ENCODE data around the gene MAPK8IP1.
A peak's percentile ranks its signal among the peaks of the same experiment; 100 is the strongest.
"Not testable (repeated sequence)": the region's sequence is repeated elsewhere in the genome, so short reads cannot be mapped to it uniquely, and the experiment has no call there.

Gene MAPK8IP1

DNA sequence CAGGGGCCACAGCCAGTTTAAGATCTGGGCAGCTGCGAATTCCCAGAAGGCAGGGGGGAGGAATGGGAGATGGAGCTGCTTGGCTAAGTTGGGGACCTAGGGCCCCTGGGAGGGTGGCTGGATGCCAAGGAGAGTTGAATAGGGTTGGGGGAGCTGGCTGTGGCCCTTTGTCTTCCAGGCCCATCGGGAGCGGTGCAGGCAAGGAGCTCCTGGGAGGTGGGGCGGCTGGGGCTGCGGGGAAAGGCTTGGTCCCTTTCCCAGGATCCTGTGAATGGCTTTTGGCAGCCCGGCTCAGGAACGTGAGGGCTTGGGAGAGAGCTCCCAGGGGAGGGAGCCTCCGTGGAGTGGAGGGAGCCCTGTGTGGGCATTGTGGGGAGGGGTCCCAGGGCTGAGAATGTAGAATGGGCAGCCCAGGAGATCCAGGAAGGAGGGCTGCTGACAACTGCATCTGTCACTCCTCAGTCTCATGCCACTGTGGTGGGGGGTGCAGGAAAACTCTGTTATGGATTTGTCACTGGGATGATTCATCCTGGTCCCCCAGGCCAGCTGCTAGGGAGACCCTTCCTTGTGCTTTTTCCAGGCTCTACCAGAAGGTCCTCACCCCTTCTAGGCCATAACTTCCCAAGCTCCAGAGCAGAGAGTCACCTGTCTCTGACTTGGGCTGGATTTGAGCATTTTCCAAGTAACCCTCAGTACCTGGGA lies 15.6 kb downstream of the MAPK8IP1 start:
- Mint-ChIP-seq H3K4me1 (ENCODE audit: low read depth in 2 of 2) (peaks cover 7 to 16% of the 10 kb centered on the region in 2 donors), H3K27ac (peak overlapping the region in 1 of 2 donors; percentile 42), H3K27me3 (peaks cover 4 to 22% of the 10 kb centered on the region in 2 donors), H3K9me3 (no peaks in the 10 kb centered on the region), H3K4me3 (peak overlapping the region; percentile 65 to 73), H3K36me3 (ENCODE audit: insufficient read depth) (peaks cover 12% of the 10 kb centered on the region)
- ATAC-seq (replicated peaks): no peak
- no peak for DNase-seq

DNA sequence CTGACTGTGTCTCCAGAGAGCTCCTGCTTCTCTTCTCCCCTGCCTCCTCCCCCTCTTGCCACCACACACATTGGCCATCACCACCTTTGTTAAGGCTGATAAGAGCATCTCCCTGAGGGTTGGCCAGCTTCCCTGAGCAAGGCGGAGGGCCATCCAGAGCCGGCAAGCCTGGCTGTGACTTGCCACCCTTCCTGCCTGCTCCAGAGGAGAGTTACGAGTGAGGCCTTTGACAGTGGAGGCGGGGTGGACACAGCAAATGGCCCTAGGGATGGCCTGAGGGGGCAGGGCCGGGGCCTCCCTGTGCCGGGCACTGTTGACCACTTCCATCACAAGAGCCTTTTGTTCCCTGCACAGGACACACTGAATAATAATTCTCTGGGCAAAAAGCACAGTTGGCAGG lies 16.2 kb downstream of the MAPK8IP1 start:
- peak overlapping the region in 1 of 2 donors; percentile 17 for H3K27ac Mint-ChIP-seq
- peaks cover 11 to 19% of the 10 kb centered on the region in 2 donors for H3K4me1 Mint-ChIP-seq (ENCODE audit: low read depth in 2 of 2)
- ATAC-seq (replicated peaks): no peak
- peaks cover 16% of the 10 kb centered on the region for H3K36me3 Mint-ChIP-seq (ENCODE audit: insufficient read depth)
- peaks cover 4 to 19% of the 10 kb centered on the region in 2 donors for H3K27me3 Mint-ChIP-seq
- no peaks in the 10 kb centered on the region for H3K9me3 Mint-ChIP-seq
- peak overlapping the region in 1 of 2 donors; percentile 65 for H3K4me3 Mint-ChIP-seq
- DNase-seq: no peak

DNA sequence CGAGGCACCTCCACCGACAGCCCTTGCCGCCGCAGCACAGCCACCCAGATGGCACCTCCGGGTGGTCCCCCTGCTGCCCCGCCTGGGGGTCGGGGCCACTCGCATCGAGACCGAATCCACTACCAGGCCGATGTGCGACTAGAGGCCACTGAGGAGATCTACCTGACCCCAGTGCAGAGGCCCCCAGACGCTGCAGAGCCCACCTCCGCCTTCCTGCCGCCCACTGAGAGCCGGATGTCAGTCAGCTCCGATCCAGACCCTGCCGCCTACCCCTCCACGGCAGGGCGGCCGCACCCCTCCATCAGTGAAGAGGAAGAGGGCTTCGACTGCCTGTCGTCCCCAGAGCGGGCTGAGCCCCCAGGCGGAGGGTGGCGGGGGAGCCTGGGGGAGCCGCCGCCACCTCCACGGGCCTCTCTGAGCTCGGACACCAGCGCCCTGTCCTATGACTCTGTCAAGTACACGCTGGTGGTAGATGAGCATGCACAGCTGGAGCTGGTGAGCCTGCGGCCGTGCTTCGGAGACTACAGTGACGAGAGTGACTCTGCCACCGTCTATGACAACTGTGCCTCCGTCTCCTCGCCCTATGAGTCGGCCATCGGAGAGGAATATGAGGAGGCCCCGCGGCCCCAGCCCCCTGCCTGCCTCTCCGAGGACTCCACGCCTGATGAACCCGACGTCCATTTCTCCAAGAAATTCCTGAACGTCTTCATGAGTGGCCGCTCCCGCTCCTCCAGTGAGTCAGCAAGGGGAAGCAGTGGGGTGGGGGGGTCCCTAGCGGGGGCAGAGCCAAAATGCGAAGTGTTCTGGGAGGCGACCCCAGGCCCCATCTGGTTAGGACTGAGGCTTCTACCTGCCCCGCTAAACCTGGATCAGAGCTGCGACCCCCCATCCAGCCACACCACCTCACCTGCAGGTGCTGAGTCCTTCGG lies 17.3 kb downstream of the MAPK8IP1 start:
- peaks cover 18% of the 10 kb centered on the region for H3K36me3 Mint-ChIP-seq (ENCODE audit: insufficient read depth)
- H3K9me3 Mint-ChIP-seq: no peaks in the 10 kb centered on the region
- peaks cover 4 to 14% of the 10 kb centered on the region in 2 donors for H3K27me3 Mint-ChIP-seq
- no peak overlapping the region for H3K4me3 Mint-ChIP-seq
- peaks cover 14 to 19% of the 10 kb centered on the region in 2 donors for H3K4me1 Mint-ChIP-seq (ENCODE audit: low read depth in 2 of 2)
- no peak for ATAC-seq (replicated peaks)
- DNase-seq: no peak
- no peak overlapping the region for H3K27ac Mint-ChIP-seq

DNA sequence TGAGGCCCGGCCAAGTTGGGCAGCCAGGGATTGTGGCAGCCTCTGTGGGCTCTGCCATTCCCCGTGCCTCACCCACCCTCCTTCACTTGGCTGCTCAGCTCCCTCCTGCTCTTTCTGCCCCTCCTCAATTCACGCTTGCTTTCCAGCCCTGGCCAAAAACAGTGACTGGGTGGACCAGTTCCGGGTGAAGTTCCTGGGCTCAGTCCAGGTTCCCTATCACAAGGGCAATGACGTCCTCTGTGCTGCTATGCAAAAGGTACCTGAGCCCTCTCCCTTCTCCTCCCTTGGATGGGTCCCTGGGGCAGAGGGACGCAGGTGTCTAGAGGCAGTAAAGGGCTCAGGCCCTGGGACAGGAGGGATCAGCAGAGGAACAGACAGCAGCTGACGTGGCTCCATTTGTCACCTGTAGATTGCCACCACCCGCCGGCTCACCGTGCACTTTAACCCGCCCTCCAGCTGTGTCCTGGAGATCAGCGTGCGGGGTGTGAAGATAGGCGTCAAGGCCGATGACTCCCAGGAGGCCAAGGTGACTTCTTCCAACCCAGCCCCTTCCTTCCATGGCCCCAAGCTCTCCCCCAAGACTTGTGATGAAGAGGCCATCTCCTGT lies 19.0 kb downstream of the MAPK8IP1 start:
- Mint-ChIP-seq H3K27ac (peak overlapping the region in 1 of 2 donors; percentile 22), H3K36me3 (ENCODE audit: insufficient read depth) (peaks cover 30% of the 10 kb centered on the region), H3K4me3 (no peak overlapping the region), H3K27me3 (peaks cover 0 to 4% of the 10 kb centered on the region in 2 donors), H3K9me3 (no peaks in the 10 kb centered on the region), H3K4me1 (ENCODE audit: low read depth in 2 of 2) (peaks cover 14 to 20% of the 10 kb centered on the region in 2 donors)
- no peak for ATAC-seq (replicated peaks)
- DNase-seq: no peak

DNA sequence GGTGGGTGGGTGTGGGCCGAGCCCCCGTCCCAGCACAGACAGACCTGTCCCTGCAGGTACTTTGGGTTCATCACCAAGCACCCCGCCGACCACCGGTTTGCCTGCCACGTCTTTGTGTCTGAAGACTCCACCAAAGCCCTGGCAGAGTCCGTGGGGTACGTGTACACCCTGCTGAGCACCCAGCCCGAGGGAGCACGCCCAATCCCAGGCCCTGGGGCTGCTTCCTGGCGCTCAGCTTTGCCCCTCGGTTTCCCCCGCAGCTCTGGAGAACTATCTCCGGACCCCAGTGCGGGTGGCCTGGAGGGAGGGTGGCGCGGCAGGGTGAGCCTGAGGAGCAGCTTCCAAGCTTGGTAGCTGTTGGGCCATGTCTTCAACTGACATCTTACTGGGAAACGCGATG lies 19.6 kb downstream of the MAPK8IP1 start:
- no peak for DNase-seq
- ATAC-seq (replicated peaks): no peak
- H3K9me3 Mint-ChIP-seq: no peaks in the 10 kb centered on the region
- H3K27ac Mint-ChIP-seq: no peak overlapping the region
- peaks cover 0 to 4% of the 10 kb centered on the region in 2 donors for H3K27me3 Mint-ChIP-seq
- H3K4me1 Mint-ChIP-seq (ENCODE audit: low read depth in 2 of 2): peaks cover 14 to 18% of the 10 kb centered on the region in 2 donors
- peaks cover 32% of the 10 kb centered on the region for H3K36me3 Mint-ChIP-seq (ENCODE audit: insufficient read depth)
- H3K4me3 Mint-ChIP-seq: no peak overlapping the region

DNA sequence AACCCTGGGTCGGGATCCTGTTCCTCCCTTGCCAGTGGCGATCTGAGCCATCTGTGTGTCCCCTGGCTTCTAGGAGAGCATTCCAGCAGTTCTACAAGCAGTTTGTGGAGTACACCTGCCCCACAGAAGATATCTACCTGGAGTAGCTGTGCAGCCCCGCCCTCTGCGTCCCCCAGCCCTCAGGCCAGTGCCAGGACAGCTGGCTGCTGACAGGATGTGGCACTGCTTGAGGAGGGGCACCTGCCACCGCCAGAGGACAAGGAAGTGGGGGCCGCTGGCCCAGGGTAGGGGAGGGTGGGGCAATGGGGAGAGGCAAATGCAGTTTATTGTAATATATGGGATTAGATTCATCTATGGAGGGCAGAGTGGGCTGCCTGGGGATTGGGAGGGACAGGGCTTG lies 20.1 kb downstream of the MAPK8IP1 start:
- peak; percentile 11 for ATAC-seq (replicated peaks)
- not testable (repeated sequence) for H3K9me3 Mint-ChIP-seq, DNase-seq, H3K27me3 Mint-ChIP-seq, H3K4me3 Mint-ChIP-seq, H3K27ac Mint-ChIP-seq
- Mint-ChIP-seq H3K36me3 (ENCODE audit: insufficient read depth) (peaks cover 37% of the 10 kb centered on the region), H3K4me1 (ENCODE audit: low read depth in 2 of 2) (peaks cover 12 to 16% of the 10 kb centered on the region in 2 donors)

DNA sequence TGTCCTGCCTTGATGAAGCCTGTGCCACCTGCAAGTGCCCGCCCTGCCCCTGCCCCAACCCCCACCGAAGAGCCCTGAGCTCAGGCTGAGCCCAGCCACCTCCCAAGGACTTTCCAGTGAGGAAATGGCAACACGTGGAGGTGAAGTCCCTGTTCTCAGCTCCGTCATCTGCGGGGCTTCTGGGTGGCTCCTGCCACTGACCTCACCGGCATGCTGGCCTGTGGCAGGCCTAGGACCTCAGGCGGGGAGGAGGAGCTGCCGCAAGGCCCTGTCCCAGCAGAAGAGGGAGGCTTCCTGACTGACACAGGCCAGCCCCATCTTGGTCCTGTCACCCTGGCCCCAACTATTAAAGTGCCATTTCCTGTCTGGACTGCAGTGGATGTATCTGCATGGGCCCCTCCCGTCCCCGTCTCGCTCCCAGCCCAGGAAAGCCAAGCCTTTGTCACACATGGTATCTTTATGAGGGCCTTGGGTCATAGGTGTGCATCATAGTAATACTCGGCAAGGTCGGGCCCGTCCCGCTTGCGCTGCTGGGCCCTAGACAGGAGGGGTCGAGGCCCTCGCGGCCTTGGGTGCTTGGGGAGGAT lies 20.7 kb downstream of the MAPK8IP1 start:
- peak overlapping the region; percentile 16 to 60 for H3K27ac Mint-ChIP-seq
- H3K27me3 Mint-ChIP-seq: no peaks in the 10 kb centered on the region
- H3K9me3 Mint-ChIP-seq: no peaks in the 10 kb centered on the region
- DNase-seq (no peak), ATAC-seq (replicated peaks) (peak; percentile 22)
- H3K4me1 Mint-ChIP-seq (ENCODE audit: low read depth in 2 of 2): peaks cover 8 to 14% of the 10 kb centered on the region in 2 donors
- H3K36me3 Mint-ChIP-seq (ENCODE audit: insufficient read depth): peaks cover 33% of the 10 kb centered on the region
- no peak overlapping the region for H3K4me3 Mint-ChIP-seq

DNA sequence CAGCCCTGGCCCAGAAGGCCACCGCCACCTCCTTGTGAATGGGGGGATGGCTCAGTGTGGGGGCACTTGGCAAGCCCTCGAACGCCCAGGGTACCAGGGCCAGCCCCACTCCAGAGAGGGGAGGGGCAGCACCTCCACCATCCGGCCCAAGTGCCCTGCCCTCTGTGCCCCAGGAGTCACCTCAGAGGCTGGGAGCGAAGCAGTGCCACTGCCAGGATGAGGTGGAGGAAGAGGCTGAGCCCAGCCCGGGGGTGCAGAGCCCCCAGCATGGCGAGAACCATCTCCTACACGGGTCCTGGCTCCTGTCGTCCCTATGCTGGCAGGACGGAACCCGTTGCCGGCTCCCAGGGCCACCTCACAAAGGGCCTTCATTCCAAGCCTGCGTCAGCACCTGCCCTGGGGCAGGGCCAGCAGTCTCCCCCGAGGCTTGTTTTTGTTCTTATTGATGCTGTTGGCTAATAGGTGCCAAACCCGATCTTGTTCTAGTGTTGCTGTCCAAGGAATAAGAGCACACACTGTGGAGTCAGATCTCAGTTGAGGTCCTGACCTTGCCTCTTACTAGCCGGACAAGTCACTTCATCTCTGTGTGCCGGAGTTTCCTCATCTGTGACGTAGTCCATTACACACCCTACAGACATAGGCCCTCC lies 21.6 kb downstream of the MAPK8IP1 start, which contains the start of gene FREY1:
Gene FREY1 (minus strand): TSS at position 307 of the 647 bp plus-strand sequence. CDS start 26 bp downstream, at position 281.
- Mint-ChIP-seq H3K36me3 (ENCODE audit: insufficient read depth) (peaks cover 39% of the 10 kb centered on the region), H3K4me1 (ENCODE audit: low read depth in 2 of 2) (peaks cover 8 to 14% of the 10 kb centered on the region in 2 donors), H3K27me3 (no peaks in the 10 kb centered on the region), H3K4me3 (no peak within 1 kb of the TSS), H3K27ac (peak within 1 kb of the TSS; percentile 84 to 91), H3K9me3 (no peaks in the 10 kb centered on the region)
- DNase-seq (no peak), ATAC-seq (replicated peaks) (no peak)

DNA sequence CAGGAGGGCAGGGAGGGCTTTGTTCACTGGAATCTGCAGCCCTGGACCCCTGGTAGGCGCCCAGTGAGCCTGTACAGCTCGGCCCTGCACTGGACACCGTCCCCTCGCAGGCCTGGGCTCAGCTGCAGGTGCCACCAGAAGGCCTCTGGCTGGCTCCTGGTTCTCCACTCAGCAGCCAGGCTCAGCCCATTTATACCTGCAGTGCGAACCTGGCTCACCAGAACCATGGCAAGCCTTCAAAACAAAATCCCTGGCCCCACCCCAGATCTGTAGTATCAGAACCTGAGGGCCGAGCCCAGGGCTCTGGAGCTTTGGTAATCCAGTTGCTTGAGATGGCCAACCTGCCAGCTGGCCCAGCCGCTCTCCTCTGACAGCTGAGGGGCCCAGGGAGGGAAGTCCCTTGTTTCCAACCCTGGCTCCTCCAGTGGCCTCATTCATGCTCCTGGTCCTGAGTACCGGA lies 22.5 kb downstream of the MAPK8IP1 start:
- no peaks in the 10 kb centered on the region for H3K27me3 Mint-ChIP-seq
- no peak overlapping the region for H3K4me3 Mint-ChIP-seq
- peak overlapping the region; percentile 84 to 91 for H3K27ac Mint-ChIP-seq
- no peaks in the 10 kb centered on the region for H3K9me3 Mint-ChIP-seq
- DNase-seq (no peak), ATAC-seq (replicated peaks) (no peak)
- H3K4me1 Mint-ChIP-seq (ENCODE audit: low read depth in 2 of 2): peaks cover 8 to 14% of the 10 kb centered on the region in 2 donors
- peaks cover 40% of the 10 kb centered on the region for H3K36me3 Mint-ChIP-seq (ENCODE audit: insufficient read depth)

DNA sequence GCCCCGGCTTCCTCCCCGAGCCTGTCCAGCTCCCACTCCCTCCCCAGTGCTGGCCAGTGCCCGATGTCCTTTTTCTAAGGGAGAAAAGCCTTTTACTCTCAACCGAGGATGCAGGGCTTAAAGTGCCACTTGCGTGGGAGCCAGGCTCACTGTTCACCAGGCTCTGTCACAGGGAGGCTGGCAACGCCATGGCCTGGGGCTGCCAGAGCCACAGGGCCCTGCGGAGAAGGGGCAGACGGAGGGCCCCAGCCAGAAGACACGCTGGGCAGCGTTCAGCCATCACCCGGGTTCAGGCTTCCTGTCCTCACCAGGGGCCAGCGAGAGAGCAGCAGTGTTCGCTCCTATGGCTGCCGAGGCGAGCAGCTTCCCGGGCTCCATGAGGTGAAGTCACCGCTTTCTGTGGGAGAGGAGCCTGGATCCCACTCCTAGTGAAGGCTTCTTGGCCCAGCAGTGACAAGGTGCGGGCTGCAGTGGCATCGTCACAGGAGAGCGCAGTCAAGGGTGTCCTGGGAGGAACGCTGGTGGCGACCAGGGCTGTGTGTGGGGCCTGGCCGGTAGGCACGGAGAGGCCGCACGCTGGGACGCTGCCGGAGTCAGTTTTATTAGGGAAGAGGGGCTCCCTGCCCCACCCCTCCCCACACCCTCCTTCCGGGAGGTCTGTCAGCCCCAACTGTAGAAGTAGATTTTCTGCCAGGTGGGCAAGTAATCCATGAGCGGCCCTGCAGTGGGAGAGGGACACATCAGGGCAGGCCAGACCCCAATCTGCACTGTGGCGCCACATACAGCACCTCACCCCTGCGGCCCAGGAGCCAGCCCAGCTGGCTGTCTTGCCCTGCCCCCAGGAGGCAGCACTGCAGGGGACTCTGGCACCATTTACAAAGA lies 24.4 kb downstream of the MAPK8IP1 start:
- no peaks in the 10 kb centered on the region for H3K27me3 Mint-ChIP-seq
- ATAC-seq (replicated peaks) (no peak), DNase-seq (no peak)
- H3K9me3 Mint-ChIP-seq: no peaks in the 10 kb centered on the region
- peaks cover 44% of the 10 kb centered on the region for H3K36me3 Mint-ChIP-seq (ENCODE audit: insufficient read depth)
- H3K4me3 Mint-ChIP-seq: no peak overlapping the region
- peaks cover 8 to 16% of the 10 kb centered on the region in 2 donors for H3K4me1 Mint-ChIP-seq (ENCODE audit: low read depth in 2 of 2)
- H3K27ac Mint-ChIP-seq: no peak overlapping the region

DNA sequence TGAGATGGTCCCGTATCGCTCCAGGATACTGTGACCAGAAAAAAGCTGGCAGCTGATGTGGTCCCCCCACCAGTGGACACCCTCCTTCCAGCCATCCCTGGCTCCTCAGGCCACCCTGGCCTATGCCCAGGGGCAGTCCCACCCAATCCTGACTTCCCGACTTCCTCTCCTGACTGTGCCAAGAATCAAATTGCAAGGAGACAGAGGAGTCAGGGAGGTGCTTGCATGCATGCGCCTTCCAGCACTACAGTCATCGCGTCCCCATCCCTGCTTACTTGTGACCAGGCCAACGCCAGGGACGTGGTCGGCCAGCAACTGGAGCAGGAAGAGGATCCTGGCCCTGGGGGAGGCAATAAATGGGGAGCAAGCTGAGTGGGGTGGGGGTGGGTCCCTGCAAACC lies 25.2 kb downstream of the MAPK8IP1 start:
- peaks cover 49% of the 10 kb centered on the region for H3K36me3 Mint-ChIP-seq (ENCODE audit: insufficient read depth)
- peak overlapping the region in 1 of 2 donors; percentile 77 for H3K27ac Mint-ChIP-seq
- H3K9me3 Mint-ChIP-seq: no peaks in the 10 kb centered on the region
- no peak for ATAC-seq (replicated peaks)
- peaks cover 10 to 16% of the 10 kb centered on the region in 2 donors for H3K4me1 Mint-ChIP-seq (ENCODE audit: low read depth in 2 of 2)
- no peaks in the 10 kb centered on the region for H3K27me3 Mint-ChIP-seq
- no peak for DNase-seq
- no peak overlapping the region for H3K4me3 Mint-ChIP-seq

DNA sequence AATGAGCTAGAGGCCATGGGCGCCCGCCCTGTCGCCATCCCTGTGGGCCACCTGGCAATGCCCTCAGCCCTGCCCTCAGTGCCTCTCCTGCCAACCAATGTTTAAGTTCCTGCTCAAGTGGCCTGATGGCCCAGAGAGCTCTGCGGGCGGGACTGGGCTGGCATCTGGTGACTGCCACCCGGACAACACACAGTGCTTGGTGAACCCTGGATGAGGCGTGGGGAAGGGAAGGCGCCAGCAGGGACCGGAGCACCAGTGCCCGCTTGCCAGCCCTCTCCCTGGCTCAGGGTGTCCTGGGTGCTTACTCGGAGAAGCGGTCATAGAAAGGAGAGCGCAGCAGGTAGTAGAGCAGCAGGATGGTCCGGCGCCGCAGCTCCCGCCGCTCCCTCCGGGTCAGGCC lies 28.1 kb downstream of the MAPK8IP1 start:
- DNase-seq (no peak), ATAC-seq (replicated peaks) (no peak)
- Mint-ChIP-seq H3K4me1 (ENCODE audit: low read depth in 2 of 2) (peaks cover 17 to 31% of the 10 kb centered on the region in 2 donors), H3K27me3 (no peaks in the 10 kb centered on the region), H3K27ac (no peak overlapping the region), H3K9me3 (no peaks in the 10 kb centered on the region), H3K4me3 (peak overlapping the region in 1 of 2 donors; percentile 12), H3K36me3 (ENCODE audit: insufficient read depth) (peaks cover 50% of the 10 kb centered on the region)

Data from effector memory CD8-positive, alpha-beta T cell (primary cell).